Nephron progenitor cell (in vitro differentiated cells): ENCODE measurements around the gene DNAJC12.

ENCODE experiments used
- DNase-seq: peaks from one replicate; pipeline ENCODE4 v3.0.0; 2021
- H3K27ac Mint-ChIP-seq: 2 replicates; pipeline ENCODE4 v1.8.0; 2021; ENCODE audit warnings: mild to moderate bottlenecking, moderate library complexity, mixed read lengths
- H3K27me3 Mint-ChIP-seq: 2 replicates; pipeline ENCODE4 v1.8.0; 2021; ENCODE audit warnings: mild to moderate bottlenecking, low read depth, mixed read lengths; ENCODE audit not compliant: poor library complexity
- H3K36me3 Mint-ChIP-seq: 2 replicates; pipeline ENCODE4 v1.8.0; 2021; ENCODE audit warnings: low read depth, mixed read lengths
- H3K4me1 Mint-ChIP-seq: 2 replicates; pipeline ENCODE4 v1.8.0; 2021; ENCODE audit warnings: mixed read lengths
- H3K4me3 Mint-ChIP-seq: 2 replicates; pipeline ENCODE4 v1.8.0; 2021; ENCODE audit warnings: mild to moderate bottlenecking, moderate library complexity, mixed read lengths
- H3K9me3 Mint-ChIP-seq: 2 replicates; pipeline ENCODE4 v1.8.0; 2021; ENCODE audit warnings: mild to moderate bottlenecking, moderate library complexity, mixed read lengths
- TF ChIP-seq, protein P1 (sequence below): fragments of 200-600 bp; sonication (generic); IDR thresholded peaks from 2 replicates; pipeline ENCODE4 v1.5.0; 2021; ENCODE audit warnings: antibody characterized with exemption

Gene DNAJC12

DNA sequence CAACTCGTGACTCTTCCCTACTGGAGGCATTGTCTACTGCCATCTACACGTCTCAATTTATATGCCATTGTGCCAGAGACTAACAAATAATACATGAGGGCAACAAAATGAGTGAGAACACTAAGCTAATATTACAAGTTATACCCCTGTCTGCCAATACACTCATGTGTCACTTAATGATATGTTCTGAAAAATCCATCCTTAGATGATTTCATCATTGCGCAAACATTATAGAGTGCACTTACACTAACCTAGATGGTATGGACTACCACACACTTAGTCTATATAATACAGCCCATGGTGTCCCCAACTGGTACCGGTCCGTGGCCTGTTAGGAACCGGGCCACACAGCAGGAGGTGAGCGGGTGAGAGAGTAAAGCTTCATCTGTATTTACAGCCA lies 77.7 kb downstream of the DNAJC12 start:
- H3K27ac Mint-ChIP-seq, result no peak overlapping the region
- H3K27me3 Mint-ChIP-seq, result peaks cover 10% of the 10 kb centered on the region
- H3K36me3 Mint-ChIP-seq, result no peaks in the 10 kb centered on the region
- peaks cover 22% of the 10 kb centered on the region for H3K9me3 Mint-ChIP-seq
- TF ChIP-seq, protein P1, sequence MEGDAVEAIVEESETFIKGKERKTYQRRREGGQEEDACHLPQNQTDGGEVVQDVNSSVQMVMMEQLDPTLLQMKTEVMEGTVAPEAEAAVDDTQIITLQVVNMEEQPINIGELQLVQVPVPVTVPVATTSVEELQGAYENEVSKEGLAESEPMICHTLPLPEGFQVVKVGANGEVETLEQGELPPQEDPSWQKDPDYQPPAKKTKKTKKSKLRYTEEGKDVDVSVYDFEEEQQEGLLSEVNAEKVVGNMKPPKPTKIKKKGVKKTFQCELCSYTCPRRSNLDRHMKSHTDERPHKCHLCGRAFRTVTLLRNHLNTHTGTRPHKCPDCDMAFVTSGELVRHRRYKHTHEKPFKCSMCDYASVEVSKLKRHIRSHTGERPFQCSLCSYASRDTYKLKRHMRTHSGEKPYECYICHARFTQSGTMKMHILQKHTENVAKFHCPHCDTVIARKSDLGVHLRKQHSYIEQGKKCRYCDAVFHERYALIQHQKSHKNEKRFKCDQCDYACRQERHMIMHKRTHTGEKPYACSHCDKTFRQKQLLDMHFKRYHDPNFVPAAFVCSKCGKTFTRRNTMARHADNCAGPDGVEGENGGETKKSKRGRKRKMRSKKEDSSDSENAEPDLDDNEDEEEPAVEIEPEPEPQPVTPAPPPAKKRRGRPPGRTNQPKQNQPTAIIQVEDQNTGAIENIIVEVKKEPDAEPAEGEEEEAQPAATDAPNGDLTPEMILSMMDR, result no peak
- no peak for DNase-seq
- no peak overlapping the region for H3K4me3 Mint-ChIP-seq
- H3K4me1 Mint-ChIP-seq, result no peaks in the 10 kb centered on the region
